A549 (cell line): ENCODE results near the gene GRAMD2B. TPM values are rescaled to one million over a fixed set of nuclear protein-coding genes. Genes with fewer than 3 reads are reported as not detected.

Source experiments
- ATAC-seq, 2 experiments: fragments of 200-7000 bp in 1 of 2; fragments of >200 bp in 1 of 2; cut with Nextera tagmentation in 1 of 2; cut with Tn5 transposase in 1 of 2; 3 replicates each; pipeline versions ENCODE4 v1.8.0 to v1.9.1; 2018 to 2020; ENCODE audit warnings: mild to moderate bottlenecking in 1 of 2, moderate library complexity in 1 of 2
- CTCF ChIA-PET: fragments of 300-600 bp; sonication (Branson Sonifier 250); formaldehyde crosslinking; extraction: SDS; loops from one replicate; lab custom pipeline; 2021; ENCODE audit warnings: antibody characterized with exemption, inconsistent platforms; lab: Yijun Ruan, JAX
- POLR2A ChIA-PET: fragments of 350-600 bp; formaldehyde crosslinking; extraction: SDS; loops from one replicate; lab custom pipeline; 2021; ENCODE audit warnings: antibody characterized with exemption, inconsistent platforms; lab: Yijun Ruan, JAX
- DNase-seq, 2 experiments: peaks; one replicate each; pipeline versions ENCODE4 v3.0.0 to v3.0.0-alpha.2; 2011 to 2016; ENCODE audit warnings: low read depth in 1 of 2, low spot score in 1 of 2
- FAIRE-seq: peaks from 2 replicates; lab custom pipeline; 2011; peaks lifted over from hg19 to GRCh38; lab: Jason Lieb, UNC
- H3K27ac ChIP-seq, 2 experiments: fragments of >200 bp; sonication (Bioruptor Twin); formaldehyde crosslinking; 3 replicates each; pipeline ENCODE4 v1.5.1; 2016 to 2017
- H3K4me1 ChIP-seq: fragments of >200 bp; sonication (Bioruptor Twin); formaldehyde crosslinking; 3 replicates; pipeline ENCODE4 v1.6.1; 2016
- H3K4me2 ChIP-seq: fragments of >200 bp; sonication (Bioruptor Twin); formaldehyde crosslinking; 3 replicates; pipeline ENCODE4 v1.6.1; 2016
- H3K4me3 ChIP-seq: fragments of >200 bp; sonication (Bioruptor Twin); formaldehyde crosslinking; 3 replicates; pipeline ENCODE4 v1.5.1; 2016
- H3K9me3 ChIP-seq: fragments of >200 bp; sonication (Bioruptor Twin); formaldehyde crosslinking; 3 replicates; pipeline ENCODE4 v1.6.1; 2016
- CHD2 ChIP-seq: fragments of 150-350 bp; IDR thresholded peaks from 2 replicates; pipeline ENCODE4 v1.6.1; 2014; ENCODE audit warnings: low read length; ENCODE audit not compliant: partially characterized antibody
- EHMT2 ChIP-seq: fragments of 200-600 bp; sonication (generic); IDR thresholded peaks from 2 replicates; pipeline ENCODE4 v1.6.1; 2016; ENCODE audit warnings: antibody characterized with exemption, low read depth, mild to moderate bottlenecking, moderate library complexity
- FOSL2 ChIP-seq, 2 experiments: fragments of 450-650 bp in 1 of 2; fragments of >200 bp in 1 of 2; sonication (Bioruptor Twin) in 1 of 2; formaldehyde crosslinking; IDR thresholded peaks; 2 replicates each; pipeline versions ENCODE4 v1.5.0 to v1.6.1; 2016 to 2020; ENCODE audit warnings: mild to moderate bottlenecking in 1 of 2, moderate library complexity in 1 of 2
- HDAC2 ChIP-seq: fragments of 200-600 bp; sonication (generic); IDR thresholded peaks from 2 replicates; pipeline ENCODE4 v1.6.1; 2016
- HEYL ChIP-seq: fragments of 250-450 bp; sonication (Bioruptor Pico); IDR thresholded peaks from 2 replicates; pipeline ENCODE4 v1.8.0; 2021; ENCODE audit warnings: mild to moderate bottlenecking, moderate library complexity
- HMGXB4 ChIP-seq: fragments of 250-450 bp; sonication (Bioruptor Pico); IDR thresholded peaks from 2 replicates; pipeline ENCODE4 v1.5.0; 2021; ENCODE audit warnings: mild to moderate bottlenecking, moderate library complexity, borderline replicate concordance
- HOXB13 ChIP-seq: fragments of 250-450 bp; sonication (Bioruptor Pico); IDR thresholded peaks from 2 replicates; pipeline ENCODE4 v1.5.0; 2020; ENCODE audit warnings: low read depth, mild to moderate bottlenecking, moderate library complexity
- JUN ChIP-seq, 2 experiments: fragments of >200 bp; sonication (Bioruptor Twin); formaldehyde crosslinking; IDR thresholded peaks; 2 replicates in 1 of 2; 3 replicates in 1 of 2; pipeline ENCODE4 v1.6.1; 2016 to 2017
- JUNB ChIP-seq: fragments of >200 bp; sonication (Bioruptor Twin); formaldehyde crosslinking; IDR thresholded peaks from 2 replicates; pipeline ENCODE4 v1.6.1; 2016
- KDM5A ChIP-seq: fragments of 200-600 bp; sonication (generic); IDR thresholded peaks from 2 replicates; pipeline ENCODE4 v1.6.1; 2016; ENCODE audit warnings: antibody characterized with exemption, mild to moderate bottlenecking
- POLR2AphosphoS2 ChIP-seq: conservative IDR thresholded peaks from 2 replicates; pipeline ENCODE4 v1.6.1; 2012; ENCODE audit warnings: low read length, improper control_type of control experiment, inconsistent platforms
- REST ChIP-seq: fragments of 200-600 bp; sonication (generic); IDR thresholded peaks from 2 replicates; pipeline ENCODE4 v1.6.1; 2016; ENCODE audit warnings: antibody characterized with exemption, mild to moderate bottlenecking, moderate library complexity
- RFX5 ChIP-seq: fragments of 450-650 bp; IDR thresholded peaks from 2 replicates; pipeline ENCODE4 v1.7.1; 2014; ENCODE audit warnings: antibody characterized with exemption, mild to moderate bottlenecking, moderate library complexity
- SMC3 ChIP-seq: fragments of >200 bp; sonication (Bioruptor Twin); formaldehyde crosslinking; IDR thresholded peaks from 3 replicates; pipeline ENCODE4 v1.6.1; 2018; ENCODE audit warnings: inconsistent platforms
- USF2 ChIP-seq: fragments of 450-650 bp; IDR thresholded peaks from 2 replicates; pipeline ENCODE4 v1.6.1; 2014; ENCODE audit warnings: antibody characterized with exemption
- WGBS: methylation state at CpG from one replicate; pipeline ENCODE4 v1.1.6; 2017; ENCODE audit errors: missing lambda C conversion rate; 5-methylcytosine and 5-hydroxymethylcytosine counted together
- polyA plus RNA-seq, 4 experiments: library from polyadenylated mRNA; depleted of rRNA in 3 of 4; stranded (reverse); fragments of >200 nt; fragmentation: RNase III in 1 of 4; extraction: RNeasy Plus Mini Kit Qiagen cat#74134 plus additional on column Dnase treatment in 1 of 4; gene quantifications; 2 replicates in 3 of 4; 3 replicates in 1 of 4; pipeline ENCODE4 v1.2.3, GENCODE V29; 2011 to 2017
- TF ChIP-seq, protein P1 (sequence below): IDR thresholded peaks from 2 replicates; pipeline ENCODE4 v1.6.1; 2012

The GRAMD2B gene
- polyA plus RNA-seq, 2 of the 4 experiments (the other 2 are of a cell fraction) = 1.0 to 1.2 TPM

GRCh38 chr5:126513703-126514102 is 90.5 kb downstream of the GRAMD2B start (continued):
- no peak for TF ChIP-seq HMGXB4 (CRISPR knock-in tag)

DNA sequence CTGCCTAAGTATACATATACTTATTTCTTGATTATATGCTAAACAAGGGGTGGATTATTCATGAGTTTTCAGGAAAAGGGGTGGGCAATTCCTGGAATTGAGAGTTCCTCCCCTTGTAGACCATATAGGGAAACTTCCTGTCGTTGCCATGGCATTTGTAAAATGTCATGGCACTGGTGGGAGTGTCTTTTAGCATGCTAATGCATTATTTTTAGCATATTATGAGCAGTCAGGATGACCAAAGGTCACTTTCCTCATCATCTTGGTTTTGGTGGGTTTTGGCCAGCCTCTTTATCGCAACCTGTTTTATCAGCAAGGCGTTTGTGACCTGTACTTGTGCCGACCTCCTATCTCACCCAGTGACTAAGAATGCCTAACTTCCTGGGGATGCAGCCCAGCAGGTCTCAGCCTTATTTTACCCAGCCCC is 90.9 kb downstream of the GRAMD2B start:
- TF ChIP-seq HEYL (CRISPR knock-in tag) (no peak), HMGXB4 (CRISPR knock-in tag) (no peak), USF2 (no peak), HOXB13 (no peak), POLR2AphosphoS2 (no peak), RFX5 (no peak), FOSL2 (IDR thresholded peaks at IDR 0.05) (no peak), FOSL2 (CRISPR knock-in tag; IDR thresholded peaks at IDR 0.05) (no peak), KDM5A (no peak), HDAC2 (no peak), JUNB (no peak), SMC3 (no peak), EHMT2 (no peak), JUN (IDR thresholded peaks at IDR 0.05) (no peak), REST (no peak), CHD2 (no peak)
- TF ChIP-seq, protein P1, sequence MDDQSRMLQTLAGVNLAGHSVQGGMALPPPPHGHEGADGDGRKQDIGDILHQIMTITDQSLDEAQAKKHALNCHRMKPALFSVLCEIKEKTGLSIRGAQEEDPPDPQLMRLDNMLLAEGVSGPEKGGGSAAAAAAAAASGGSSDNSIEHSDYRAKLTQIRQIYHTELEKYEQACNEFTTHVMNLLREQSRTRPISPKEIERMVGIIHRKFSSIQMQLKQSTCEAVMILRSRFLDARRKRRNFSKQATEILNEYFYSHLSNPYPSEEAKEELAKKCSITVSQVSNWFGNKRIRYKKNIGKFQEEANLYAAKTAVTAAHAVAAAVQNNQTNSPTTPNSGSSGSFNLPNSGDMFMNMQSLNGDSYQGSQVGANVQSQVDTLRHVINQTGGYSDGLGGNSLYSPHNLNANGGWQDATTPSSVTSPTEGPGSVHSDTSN = no peak
- POLR2A ChIA-PET = no interaction called here
- no peak for FAIRE-seq
- Histone ChIP-seq H3K4me3 (no peak overlapping the region), H3K27ac (no peak overlapping the region), H3K9me3 (no peaks in the 10 kb centered on the region; the same call in 2 of the 3 replicates), H3K4me2 (no peak overlapping the region), H3K4me1 (no peaks in the 10 kb centered on the region)
- CTCF ChIA-PET = interaction anchor here (1.0 to 1.4 kb wide), 2 partner anchors 14 to 25 kb away, joined by 4 read pairs; no protein-coding TSS in a partner anchor
- 48% methylated on average over 4 of the region's 4 CpGs for WGBS
- DNase-seq = no peak
- ATAC-seq = no peak
